H1 (cell line): ENCODE results near the gene ZNF672. TPM values are rescaled to one million over a fixed set of nuclear protein-coding genes. Genes with fewer than 3 reads are reported as not detected.

Experiments used
- CTCF ChIA-PET: fragments of 300-600 bp; sonication (Branson Sonifier 250); formaldehyde crosslinking; loops from one replicate; lab custom pipeline; 2021; ENCODE audit not compliant: partially characterized antibody; lab: Charles Lee
- POLR2A ChIA-PET: fragments of 300-600 bp; sonication (Branson Sonifier 250); formaldehyde crosslinking; loops from one replicate; lab custom pipeline; 2021; ENCODE audit warnings: inconsistent platforms; ENCODE audit not compliant: partially characterized antibody; lab: Charles Lee
- DNase-seq, 2 experiments: peaks; one replicate each; pipeline versions ENCODE4 v3.0.0 to v3.0.0-alpha.2; 2010 to 2022; ENCODE audit warnings: low spot score in 2 of 2, low read depth in 1 of 2, mixed read lengths in 1 of 2
- FAIRE-seq: peaks from 2 replicates; lab custom pipeline; 2011; peaks lifted over from hg19 to GRCh38; lab: Jason Lieb, UNC
- H2AFZ ChIP-seq: 2 replicates; pipeline ENCODE4 v1.8.1; 2012; ENCODE audit warnings: low read length, inconsistent platforms
- H2AK5ac ChIP-seq: 2 replicates; pipeline ENCODE4 v1.6.1; 2013; ENCODE audit warnings: low read depth, low read length
- H2BK120ac ChIP-seq: replicated peaks from 2 replicates; pipeline ENCODE3; 2013; ENCODE audit warnings: low read depth, low read length, inconsistent platforms
- H2BK12ac ChIP-seq: 2 replicates; pipeline ENCODE4 v1.6.1; 2013; ENCODE audit warnings: low read depth, low read length
- H2BK15ac ChIP-seq: 2 replicates; pipeline ENCODE4 v1.6.1; 2013; ENCODE audit warnings: low read length
- H2BK20ac ChIP-seq: 2 replicates; pipeline ENCODE4 v1.6.1; 2013; ENCODE audit warnings: low read length
- H2BK5ac ChIP-seq: 2 replicates; pipeline ENCODE4 v1.6.1; 2013; ENCODE audit warnings: low read depth, low read length
- H3K14ac ChIP-seq: 2 replicates; pipeline ENCODE4 v1.6.1; 2013; ENCODE audit warnings: inconsistent platforms; ENCODE audit not compliant: insufficient read length
- H3K18ac ChIP-seq: 2 replicates; pipeline ENCODE4 v1.6.1; 2013; ENCODE audit warnings: low read length; ENCODE audit errors: extremely low read depth
- H3K23ac ChIP-seq: 2 replicates; pipeline ENCODE4 v1.6.1; 2013; ENCODE audit warnings: inconsistent platforms; ENCODE audit not compliant: insufficient read length
- H3K23me2 ChIP-seq: 2 replicates; pipeline ENCODE4 v1.6.1; 2013; ENCODE audit warnings: low read depth, low read length
- H3K27ac ChIP-seq: 2 replicates; pipeline ENCODE4 v1.6.1; 2011; ENCODE audit warnings: low read depth, low read length, inconsistent platforms
- H3K27me3 ChIP-seq, 4 experiments: replicated peaks in 1 of 4; 1 replicate in 1 of 4; 2 replicates in 3 of 4; pipeline versions ENCODE4 v1.6.1 to v1.8.1; 2011 to 2013; ENCODE audit warnings: low read length in 3 of 4, mild to moderate bottlenecking in 3 of 4, inconsistent platforms in 2 of 4, mixed read lengths in 2 of 4, moderate library complexity in 1 of 4; ENCODE audit not compliant: control insufficient read depth in 3 of 4, insufficient read depth in 3 of 4; ENCODE audit errors: extremely low read depth in 1 of 4
- H3K36me3 ChIP-seq, 4 experiments: 2 replicates each; pipeline versions ENCODE4 v1.6.1 to v1.8.1; 2011 to 2013; ENCODE audit warnings: mild to moderate bottlenecking in 4 of 4, low read length in 3 of 4, moderate library complexity in 2 of 4, control low read depth in 1 of 4, inconsistent platforms in 1 of 4; ENCODE audit not compliant: insufficient read depth in 4 of 4, control insufficient read depth in 2 of 4
- H3K4ac ChIP-seq: replicated peaks from 2 replicates; pipeline ENCODE3; 2013; ENCODE audit warnings: low read length, low read depth, mixed read lengths, inconsistent platforms; ENCODE audit not compliant: insufficient read length
- H3K4me1 ChIP-seq, 4 experiments: replicated peaks in 1 of 4; 1 replicate in 1 of 4; 2 replicates in 3 of 4; pipeline versions ENCODE4 v1.6.1 to v1.8.1; 2011 to 2013; ENCODE audit warnings: low read length in 3 of 4, inconsistent platforms in 2 of 4, mixed read lengths in 1 of 4; ENCODE audit not compliant: insufficient read depth in 4 of 4, control insufficient read depth in 3 of 4
- H3K4me2 ChIP-seq, 2 experiments: 2 replicates each; pipeline versions ENCODE4 v1.6.1 to v1.8.1; 2011 to 2013; ENCODE audit warnings: low read depth in 2 of 2, low read length in 2 of 2, control low read depth in 1 of 2, inconsistent platforms in 1 of 2, mild to moderate bottlenecking in 1 of 2; ENCODE audit not compliant: insufficient read depth in 1 of 2
- H3K4me3 ChIP-seq, 4 experiments: fragments of 200-600, 300-600 bp in 1 of 4; sonication (generic), shearing (Covaris generic), sonication (Bioruptor Twin) in 1 of 4; 2 replicates each; pipeline versions ENCODE4 v1.5.1 to v1.8.1; 2011 to 2016; ENCODE audit warnings: low read length in 4 of 4, low read depth in 3 of 4, control low read depth in 2 of 4, inconsistent platforms in 2 of 4, mild to moderate bottlenecking in 2 of 4, mixed read lengths in 1 of 4, moderate library complexity in 1 of 4; ENCODE audit not compliant: insufficient read depth in 2 of 4; ENCODE audit errors: extremely low read depth in 1 of 4
- H3K56ac ChIP-seq: replicated peaks from 2 replicates; pipeline ENCODE3; 2013; ENCODE audit warnings: low read depth, mild to moderate bottlenecking, mixed read lengths, low read length, inconsistent platforms; ENCODE audit not compliant: insufficient read length
- H3K79me1 ChIP-seq: 2 replicates; pipeline ENCODE4 v1.6.1; 2013; ENCODE audit warnings: low read depth, low read length, control low read depth
- H3K79me2 ChIP-seq, 2 experiments: 2 replicates each; pipeline versions ENCODE4 v1.6.1 to v1.8.1; 2012 to 2013; ENCODE audit warnings: low read length in 2 of 2, mild to moderate bottlenecking in 2 of 2, inconsistent platforms in 1 of 2; ENCODE audit not compliant: insufficient read depth in 2 of 2, control insufficient read depth in 1 of 2
- H3K9ac ChIP-seq, 4 experiments: replicated peaks in 1 of 4; 1 replicate in 1 of 4; 2 replicates in 3 of 4; pipeline versions ENCODE4 v1.6.1 to v1.8.1; 2011 to 2013; ENCODE audit warnings: low read depth in 3 of 4, low read length in 3 of 4, control low read depth in 2 of 4, mild to moderate bottlenecking in 2 of 4, moderate library complexity in 2 of 4, inconsistent platforms in 1 of 4; ENCODE audit errors: extremely low read depth in 1 of 4
- H3K9me3 ChIP-seq, 2 experiments: 2 replicates each; pipeline versions ENCODE4 v1.6.1 to v1.8.1; 2012 to 2013; ENCODE audit warnings: mild to moderate bottlenecking in 2 of 2, moderate library complexity in 2 of 2, control low read depth in 1 of 2, inconsistent platforms in 1 of 2, low read depth in 1 of 2, low read length in 1 of 2, mixed read lengths in 1 of 2; ENCODE audit not compliant: insufficient read depth in 2 of 2
- H4K20me1 ChIP-seq, 2 experiments: replicated peaks in 1 of 2; 2 replicates each; pipeline versions ENCODE3 to v1.8.1; 2011 to 2013; ENCODE audit warnings: inconsistent platforms in 2 of 2, low read length in 2 of 2, mild to moderate bottlenecking in 1 of 2; ENCODE audit not compliant: insufficient read depth in 2 of 2, control insufficient read depth in 1 of 2
- H4K5ac ChIP-seq: 2 replicates; pipeline ENCODE4 v1.6.1; 2013; ENCODE audit warnings: low read length, low read depth, mixed read lengths, inconsistent platforms; ENCODE audit not compliant: insufficient read length
- H4K8ac ChIP-seq: 2 replicates; pipeline ENCODE4 v1.8.0; 2013; ENCODE audit warnings: mild to moderate bottlenecking, moderate library complexity, low read length, inconsistent platforms; ENCODE audit not compliant: insufficient read depth; ENCODE audit errors: extremely low read depth
- H4K91ac ChIP-seq: replicated peaks from 2 replicates; pipeline ENCODE3; 2013; ENCODE audit warnings: low read length, mixed read lengths, inconsistent platforms; ENCODE audit not compliant: insufficient read length
- BACH1 ChIP-seq: IDR thresholded peaks from 2 replicates; pipeline ENCODE4 v1.6.1; 2012; ENCODE audit warnings: low read length, improper control_type of control experiment
- CREB1 ChIP-seq: IDR thresholded peaks from 2 replicates; pipeline ENCODE4 v1.6.1; 2012; ENCODE audit warnings: inconsistent platforms
- TAF7 ChIP-seq: optimal IDR thresholded peaks from 2 replicates; pipeline ENCODE3; 2011; ENCODE audit warnings: low read depth, mild to moderate bottlenecking, inconsistent platforms, low read length, moderate library complexity, borderline replicate concordance
- WGBS, 2 experiments: shearing (Covaris generic) in 1 of 2; methylation state at CpG; one replicate each; pipeline versions ENCODE4 v1.1.6 to v1.1.7; 2013 to 2015; ENCODE audit warnings: low lambda C conversion rate in 2 of 2, mixed read lengths in 2 of 2, inconsistent platforms in 1 of 2, low coverage in 1 of 2, missing lambda C conversion rate in 1 of 2; ENCODE audit not compliant: insufficient replicate concordance in 2 of 2, insufficient coverage in 1 of 2, insufficient read length in 1 of 2; ENCODE audit errors: extremely low coverage in 1 of 2, missing lambda C conversion rate in 1 of 2; 5-methylcytosine and 5-hydroxymethylcytosine counted together
- polyA plus RNA-seq, 7 experiments: library from polyadenylated mRNA; depleted of rRNA in 3 of 7; stranded (reverse) in 5 of 7; unstranded in 2 of 7; fragments of >200 nt in 5 of 7; fragments of 200-250 nt in 2 of 7; gene quantifications; 1 replicate in 5 of 7; 2 replicates in 1 of 7; 4 replicates in 1 of 7; pipeline versions ENCODE4 v1.2.1 to v1.2.3, GENCODE V29; 2011 to 2013; ENCODE audit warnings: missing spikeins in 2 of 7, mixed read lengths in 2 of 7
- total RNA-seq: library from RNA; stranded (reverse); fragmentation: NEBNext Ultra II Directional; extraction: Animal tissue kit (Norgen Biotek cat#: 25700); gene quantifications from 2 replicates; pipeline ENCODE4 v1.2.1, GENCODE V29; 2021

Gene ZNF672
- total and polyA plus RNA-seq, 2 of the 8 experiments (the other 6 are each of a cell fraction or from before 2014, with no cell fraction given), result 30.7 to 40.4 TPM

- Histone ChIP-seq H4K91ac (no peak overlapping the region), H4K8ac (no peak overlapping the region), H3K4ac (no peak overlapping the region), H3K79me1 (no peaks in the 10 kb centered on the region), H2AK5ac (no peak overlapping the region), H4K20me1 (peaks cover 0 to 3% of the 10 kb centered on the region in 2 experiments), H2BK12ac (no peak overlapping the region), H4K5ac (no peak overlapping the region), H3K9me3 (no peaks in the 10 kb centered on the region), H2AFZ (no peak overlapping the region), H3K4me3 (no peak overlapping the region), H2BK120ac (no peak overlapping the region), H3K27ac (no peak overlapping the region), H3K14ac (no peak overlapping the region), H3K9ac (no peak overlapping the region), H3K27me3 (no peaks in the 10 kb centered on the region), H2BK5ac (no peak overlapping the region), H2BK15ac (no peak overlapping the region), H3K4me2 (no peak overlapping the region), H3K4me1 (peaks cover 0 to 5% (median 2%) of the 10 kb centered on the region in 4 experiments; a peak in 2 of 7 replicates), H3K36me3 (no peaks in the 10 kb centered on the region), H3K23me2 (peaks cover 6% of the 10 kb centered on the region; the same call in 1 of the 2 replicates), H3K56ac (no peak overlapping the region), H3K79me2 (no peaks in the 10 kb centered on the region), H3K23ac (no peak overlapping the region), H2BK20ac (no peak overlapping the region), H3K18ac (no peak overlapping the region)
- ChIA-PET CTCF (interaction anchor here (0.6 to 1.2 kb wide), 2 partner anchors 28 to 52 kb away, joined by 3 to 6 read pairs; no protein-coding TSS in a partner anchor), POLR2A (no interaction called here)
- no peak for TF ChIP-seq CREB1
- TF ChIP-seq BACH1, result no peak
- no peak for TF ChIP-seq TAF7
- 88% methylated on average over 2 of the region's 2 CpGs; no CpG with 5 or more reads in 1 of the 2 experiments for WGBS, 2 experiments
- DNase-seq (no peak), FAIRE-seq (no peak)
Observed at GRCh38 chr1:248891758-248892157, 53.7 kb downstream of the ZNF672 start.
